Islet precursor cell (in vitro differentiated cells): ENCODE data around the gene MACROD2.

Experiments used
- DNase-seq: peaks from one replicate; pipeline ENCODE4 v3.0.0-alpha.2; 2018

The MACROD2 gene

DNA sequence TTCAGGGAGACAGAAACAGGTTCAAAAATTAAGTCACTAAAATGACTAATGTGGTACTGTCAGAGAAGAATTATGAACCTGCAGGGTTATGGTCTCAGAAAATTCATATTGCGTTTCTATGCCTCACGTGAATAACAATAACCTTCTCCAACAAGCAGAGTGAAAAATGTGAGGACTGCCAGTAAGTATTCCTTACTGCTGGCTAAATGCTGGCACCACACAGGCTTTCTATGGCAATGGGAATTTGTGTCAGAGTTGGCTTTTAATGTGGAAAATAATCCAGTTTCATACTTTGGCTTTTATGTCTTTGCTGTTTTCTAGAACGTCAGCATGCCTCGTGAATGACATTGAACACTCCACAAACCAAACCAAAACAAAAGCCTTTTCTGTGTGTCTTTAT lies 1922.0 kb downstream of the MACROD2 start:
- DNase-seq, result no peak

DNA sequence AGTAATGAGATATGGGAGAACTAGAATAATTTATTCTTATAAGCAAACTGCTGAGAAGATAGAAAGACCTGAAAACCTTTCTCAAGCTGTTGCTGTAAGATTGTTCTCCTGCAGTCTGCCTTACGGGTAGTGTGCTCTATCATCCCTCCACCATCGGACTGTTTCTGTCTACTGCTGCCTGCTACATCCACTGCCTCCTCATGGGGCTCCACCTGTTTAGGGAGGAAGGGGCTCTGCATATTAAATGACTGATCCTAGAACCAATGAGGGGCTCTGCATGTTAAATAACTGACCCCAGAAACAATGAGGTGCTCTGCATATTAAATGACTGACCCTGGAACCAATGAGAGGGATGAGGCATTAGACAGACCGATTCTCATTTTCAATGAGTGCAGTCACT lies 1923.3 kb downstream of the MACROD2 start:
- no peak for DNase-seq

DNA sequence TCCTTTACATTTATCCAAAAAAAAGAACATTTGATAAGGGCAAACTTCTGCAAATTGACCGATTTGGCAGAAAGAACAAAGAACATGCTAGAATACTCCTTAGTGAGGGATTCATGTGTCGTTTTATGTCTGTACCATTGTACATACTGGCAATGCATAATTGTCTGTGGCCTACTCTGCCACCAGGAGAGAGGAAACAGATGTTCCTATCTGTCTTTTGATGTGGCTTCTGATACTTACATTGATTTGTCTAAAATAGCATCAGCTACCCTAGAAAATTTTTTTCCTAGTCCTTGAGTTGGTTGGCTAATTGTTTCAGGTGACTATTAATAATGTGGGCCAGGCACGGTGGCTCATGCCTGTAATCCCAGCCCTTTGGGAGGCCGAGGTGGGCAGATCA lies 1923.8 kb downstream of the MACROD2 start:
- no peak for DNase-seq

DNA sequence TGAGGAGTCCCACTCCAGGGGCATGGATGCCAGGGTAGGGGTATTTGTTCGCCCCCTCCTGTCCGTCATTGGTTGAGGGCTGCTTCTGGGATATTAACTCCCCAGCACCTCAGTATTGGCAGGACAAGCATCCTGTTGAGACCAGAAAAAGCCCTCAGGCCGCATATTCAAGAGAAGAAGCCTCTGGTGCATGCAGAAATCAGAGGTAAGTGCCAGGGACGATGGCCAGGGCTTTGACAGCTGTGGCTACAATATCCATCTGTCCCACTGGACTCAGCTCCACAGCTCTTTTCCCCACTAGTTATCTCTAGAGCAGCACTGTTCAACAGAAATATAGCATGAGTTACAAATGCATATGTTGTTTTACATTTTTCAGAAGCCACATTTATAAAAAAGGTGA lies 1926.6 kb downstream of the MACROD2 start:
- no peak for DNase-seq

DNA sequence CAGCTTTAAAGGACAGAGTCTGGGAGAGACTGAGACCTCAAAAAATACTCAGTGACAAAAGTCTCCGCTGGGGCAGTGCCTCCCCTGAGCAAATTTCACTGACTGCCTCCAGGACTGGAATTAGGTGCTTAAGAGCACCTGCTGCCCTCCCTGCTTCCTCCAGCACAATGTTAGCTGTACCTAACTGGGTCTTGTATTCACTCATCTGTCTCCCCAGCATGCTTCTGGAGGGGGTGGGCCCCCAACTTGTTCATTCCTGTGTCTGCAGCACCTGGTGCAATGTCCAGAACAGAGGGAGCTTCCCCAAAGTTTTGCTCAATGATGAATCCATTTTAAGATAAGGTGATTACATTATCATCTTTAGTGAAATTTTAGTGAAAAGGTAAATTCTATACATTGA lies 1927.2 kb downstream of the MACROD2 start:
- DNase-seq, result no peak

DNA sequence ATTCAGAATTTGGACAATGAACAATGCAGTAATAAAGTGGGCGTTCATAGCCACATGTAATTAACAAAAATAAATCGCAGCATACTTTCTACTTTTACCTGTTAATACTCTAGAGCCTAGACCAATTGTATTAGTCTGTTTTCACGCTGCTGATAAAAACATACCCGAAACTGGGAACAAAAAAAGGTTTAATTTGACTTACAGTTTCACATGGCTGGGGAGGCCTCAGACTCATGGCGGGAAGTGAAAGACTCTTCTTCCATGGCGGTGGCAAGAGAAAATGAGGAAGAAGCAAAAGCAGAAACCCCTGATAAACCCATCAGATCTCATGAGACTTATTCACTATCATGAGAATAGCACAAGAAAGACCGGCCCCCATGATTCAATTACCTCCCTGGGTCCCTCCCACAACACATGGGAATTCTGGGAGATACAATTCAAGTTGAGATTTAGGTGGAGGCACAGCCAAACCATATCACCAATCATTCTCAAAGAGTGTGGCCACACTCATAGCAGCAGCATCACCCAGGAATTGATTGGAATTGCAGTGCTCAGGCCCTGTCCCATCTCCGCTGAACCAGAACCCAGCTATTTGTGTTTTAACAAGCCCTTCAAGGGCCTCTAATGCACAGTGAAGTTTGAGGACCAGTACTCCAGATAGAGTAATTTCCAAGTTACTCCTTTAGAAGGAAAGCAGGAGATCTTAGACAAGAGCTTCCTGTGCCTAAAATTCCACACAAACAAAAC lies 1927.9 kb downstream of the MACROD2 start:
- no peak for DNase-seq

DNA sequence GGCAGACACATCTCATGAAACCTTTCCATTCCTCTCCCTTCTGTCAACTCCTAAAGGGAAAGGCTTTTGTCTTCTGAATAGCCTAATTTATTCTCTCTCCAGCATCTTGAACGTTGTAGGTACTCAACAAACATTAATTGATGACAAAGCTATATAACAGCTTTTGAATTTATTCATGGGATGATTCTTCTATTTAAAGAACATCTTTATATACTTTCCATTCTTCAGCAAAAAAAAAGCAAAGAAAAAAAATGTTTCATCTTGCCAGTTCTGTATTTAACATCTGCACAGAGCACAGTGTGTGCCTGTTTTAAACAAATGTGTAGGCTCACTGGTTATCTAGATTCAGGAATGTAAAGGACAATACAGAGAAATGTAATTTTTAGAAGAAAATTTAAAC lies 1929.2 kb downstream of the MACROD2 start:
- DNase-seq, result no peak

DNA sequence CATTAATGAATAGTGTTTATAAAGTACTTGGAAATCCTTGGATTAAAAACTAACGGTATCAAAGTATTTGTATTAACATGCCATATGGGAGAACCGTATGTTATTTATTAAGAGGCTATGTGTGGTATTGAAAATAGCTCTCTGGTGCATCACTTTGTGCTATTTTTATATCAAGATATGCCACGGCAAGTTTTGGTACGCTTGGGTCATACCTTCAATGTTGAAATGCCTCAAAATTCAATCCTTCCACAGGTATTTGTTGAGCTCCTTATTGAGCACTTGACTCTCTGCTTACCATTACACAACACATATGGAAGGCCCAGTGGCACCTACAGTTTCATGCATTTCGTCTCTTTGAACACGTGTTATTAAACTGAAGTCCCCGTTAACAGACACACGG lies 1930.1 kb downstream of the MACROD2 start:
- no peak for DNase-seq

DNA sequence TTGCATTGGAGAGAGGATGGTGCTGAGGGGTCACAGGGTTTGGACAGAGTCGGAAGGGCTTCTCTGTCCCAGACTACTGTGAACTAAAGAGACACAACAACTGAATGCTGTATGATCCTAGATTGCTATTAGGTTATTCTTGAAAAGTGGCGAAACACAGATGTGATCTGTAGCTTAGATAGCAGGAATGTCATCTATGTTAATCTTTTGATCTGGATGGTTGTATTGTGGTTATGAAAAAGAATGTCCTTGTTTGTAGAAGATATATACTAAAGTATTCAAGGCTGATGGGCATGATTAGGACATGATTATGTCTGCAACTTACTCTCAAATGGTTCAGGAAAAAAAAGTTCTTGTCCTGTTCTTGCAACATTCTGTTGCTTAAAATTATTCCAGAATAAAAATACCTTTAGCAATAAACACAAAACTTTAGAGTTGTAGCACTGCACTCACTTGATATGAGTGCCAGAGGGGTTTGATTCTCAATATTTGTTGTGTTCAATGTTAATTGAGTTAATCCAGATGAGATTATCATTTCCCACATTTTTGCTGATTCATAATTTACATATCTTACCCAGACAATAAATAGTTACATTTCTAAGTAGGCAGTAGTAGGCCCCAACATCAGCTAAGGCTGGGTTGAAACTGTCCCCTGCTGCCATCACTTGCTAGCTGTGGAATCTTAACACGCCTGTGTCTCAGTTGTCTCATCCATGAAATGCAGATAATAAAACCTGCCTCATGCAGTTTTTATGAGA lies 1932.8 kb downstream of the MACROD2 start:
- DNase-seq, result no peak

DNA sequence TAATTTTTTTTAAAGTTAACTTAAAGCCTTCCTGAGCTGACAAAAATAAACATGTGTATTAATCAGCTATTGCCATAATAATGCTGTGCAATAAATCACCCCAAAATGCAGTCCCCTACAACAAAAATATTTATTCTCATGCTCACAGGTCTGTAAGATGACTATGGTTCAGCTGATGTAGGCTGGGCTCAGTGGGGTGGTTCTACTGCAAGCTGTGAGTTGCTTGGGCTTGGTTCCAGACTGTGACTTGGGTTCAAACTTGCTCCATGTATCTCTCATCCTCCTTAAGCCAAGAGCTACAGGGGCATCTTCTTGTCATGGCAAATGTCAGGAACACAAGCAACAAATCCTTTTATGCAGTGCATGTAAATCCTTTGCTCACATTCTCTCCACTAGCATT lies 1933.6 kb downstream of the MACROD2 start:
- no peak for DNase-seq

DNA sequence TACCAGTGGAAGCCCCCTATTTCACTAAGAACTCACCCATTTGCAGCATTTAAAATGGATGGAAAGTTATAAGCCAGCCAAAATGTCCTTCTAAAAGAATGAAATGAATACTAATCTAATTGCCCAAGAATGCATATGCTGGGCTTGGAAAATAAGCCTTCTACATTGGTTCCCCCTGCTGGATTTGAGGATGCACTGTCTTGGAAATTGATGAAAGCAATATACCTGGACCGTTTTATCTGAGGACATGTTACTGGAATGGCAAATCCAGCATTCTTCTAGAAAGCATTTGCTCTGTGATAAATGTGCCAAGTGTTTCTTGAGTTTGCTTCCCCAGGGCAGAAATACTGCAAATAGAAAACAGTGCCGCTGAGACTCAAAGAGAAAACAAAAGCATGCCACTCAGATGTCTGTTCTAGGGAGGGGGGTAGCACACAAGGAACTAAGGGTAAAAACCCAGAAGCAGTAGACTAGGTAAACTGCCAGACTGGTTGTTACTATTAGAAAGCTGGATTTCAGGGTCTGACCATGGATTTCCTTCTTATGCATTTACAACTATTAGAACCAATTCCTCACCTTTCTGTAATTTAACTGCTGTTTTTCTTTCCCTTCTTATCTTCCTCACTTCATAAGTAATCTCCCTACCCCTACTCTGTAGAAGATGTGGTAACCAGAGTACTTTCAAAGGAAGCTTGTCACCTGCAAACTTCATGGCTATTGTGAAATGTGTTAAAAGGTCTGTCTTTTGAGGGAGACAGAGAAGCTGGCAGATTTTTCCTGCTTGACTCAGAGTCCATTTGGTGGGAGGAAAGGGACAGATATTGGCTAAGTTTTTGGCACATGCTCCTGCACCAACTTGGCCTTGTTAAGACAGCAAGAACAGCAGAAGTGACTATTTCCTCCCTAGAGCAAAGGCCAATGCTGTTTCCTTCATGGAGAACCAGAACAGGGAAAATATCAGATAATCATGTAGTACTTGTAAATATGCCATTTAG lies 1935.3 kb downstream of the MACROD2 start:
- DNase-seq, result no peak

DNA sequence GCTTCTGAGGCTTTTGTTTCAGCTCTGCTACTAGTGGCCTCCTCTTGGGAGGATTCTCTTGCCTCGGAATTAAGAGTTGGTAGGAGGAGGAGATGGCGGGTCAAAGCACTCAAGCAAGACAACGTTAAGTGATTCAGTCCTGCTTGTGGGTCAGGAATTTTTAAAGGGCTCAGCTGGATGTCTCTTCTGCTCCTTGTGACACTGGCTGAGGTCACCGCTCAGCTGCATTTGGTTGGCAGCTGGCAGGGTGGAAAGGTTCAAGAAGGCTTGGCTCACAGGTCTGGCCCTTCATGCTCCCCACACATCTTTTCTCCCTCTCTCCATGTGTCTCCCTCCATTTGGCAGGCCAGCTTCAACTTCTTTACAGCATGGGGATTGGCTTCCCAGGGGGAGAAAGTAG lies 1936.6 kb downstream of the MACROD2 start:
- no peak for DNase-seq

DNA sequence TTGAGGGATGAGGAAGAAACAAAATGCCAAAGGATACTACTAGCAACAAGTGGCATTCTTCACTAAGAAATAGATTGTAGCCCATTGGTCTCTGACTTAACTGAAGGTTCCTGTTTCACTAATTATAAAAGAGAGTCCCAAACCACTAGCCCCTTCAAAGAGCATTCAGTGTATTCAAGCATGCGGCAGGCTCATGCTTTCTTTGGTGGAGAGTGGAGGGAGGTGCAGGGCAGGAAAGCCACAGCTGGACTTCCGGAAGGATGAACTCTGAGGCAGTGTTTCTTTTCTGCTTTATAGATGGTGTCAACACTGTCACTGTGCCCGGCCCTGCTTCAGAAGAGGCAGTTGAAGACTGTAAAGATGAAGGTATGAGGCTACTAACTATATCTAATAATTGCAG lies 1941.9 kb downstream of the MACROD2 start:
- DNase-seq, result no peak

DNA sequence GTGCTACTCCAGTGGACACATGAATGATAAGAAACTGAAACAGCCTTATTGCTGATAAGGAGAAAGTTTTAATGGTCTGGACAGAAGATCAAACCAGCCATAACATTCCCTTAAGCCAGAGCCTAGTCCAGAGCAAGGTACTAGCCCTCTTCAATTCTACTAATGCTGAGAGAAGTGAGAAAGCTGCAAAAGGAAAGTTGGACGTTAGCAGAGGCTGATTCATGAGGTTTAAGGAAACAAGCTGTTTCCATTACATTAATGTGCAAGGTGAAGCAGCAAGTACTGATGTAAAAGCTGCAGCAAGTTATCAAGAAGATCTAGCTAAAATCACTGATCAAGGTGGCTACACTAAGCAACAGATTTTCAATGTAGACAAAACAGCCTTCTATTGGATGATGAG lies 1943.5 kb downstream of the MACROD2 start:
- DNase-seq, result no peak

DNA sequence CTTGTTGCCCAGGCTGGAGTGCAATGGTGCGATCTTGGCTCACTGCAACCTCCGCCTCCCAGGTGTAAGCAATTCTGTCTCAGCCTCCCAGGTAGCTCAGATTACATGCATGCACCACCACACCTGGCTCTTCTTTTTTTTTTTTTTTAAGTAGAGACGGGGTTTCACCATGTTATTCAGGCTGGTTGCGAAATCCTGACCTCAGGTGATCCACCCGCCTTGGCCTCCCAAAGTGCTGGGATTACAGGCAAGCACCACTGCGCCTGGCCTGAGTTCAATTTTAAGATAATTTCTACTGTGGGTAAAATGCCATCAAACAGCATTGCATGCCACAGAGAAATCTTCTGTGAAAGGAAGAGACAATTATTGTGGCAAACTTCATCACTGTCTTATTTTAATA lies 1944.8 kb downstream of the MACROD2 start:
- no peak for DNase-seq

DNA sequence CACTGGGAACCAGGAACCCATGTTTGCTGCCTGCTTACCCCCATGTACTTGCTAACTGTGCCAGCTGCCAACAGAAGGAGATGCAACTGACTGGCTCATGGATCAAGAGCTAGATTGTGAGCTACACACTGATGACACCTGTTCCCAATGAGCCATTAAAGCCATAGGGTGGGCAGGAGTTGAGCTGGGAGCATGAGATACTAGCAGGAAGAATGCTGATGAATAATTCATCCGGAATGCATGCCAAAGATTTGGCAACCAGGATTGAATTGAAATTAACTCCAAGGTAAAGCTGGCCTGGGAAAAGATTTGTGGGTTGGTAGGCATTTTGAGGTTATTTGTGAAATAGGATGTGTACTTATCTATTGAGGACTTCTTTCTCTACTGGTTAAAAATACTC lies 1946.8 kb downstream of the MACROD2 start:
- DNase-seq, result no peak

DNA sequence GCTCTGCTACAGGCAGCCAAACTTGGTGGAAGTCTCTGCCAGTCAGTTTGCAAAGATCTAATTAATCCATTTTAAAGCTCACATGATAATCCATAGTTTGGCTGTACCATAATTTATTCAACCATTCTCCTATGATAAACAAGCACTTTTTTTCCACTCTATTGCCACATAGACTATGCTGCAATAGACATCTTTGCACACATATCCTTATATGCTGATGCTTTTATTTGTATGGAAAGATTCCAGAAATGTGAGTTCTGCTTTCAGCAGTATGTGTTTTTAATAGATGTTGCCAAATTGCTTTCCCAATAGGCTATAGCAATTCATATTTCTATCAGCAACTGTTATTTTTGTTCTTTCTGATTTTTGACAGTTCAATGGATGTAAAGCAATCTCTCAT lies 1950.0 kb downstream of the MACROD2 start:
- DNase-seq, result no peak

DNA sequence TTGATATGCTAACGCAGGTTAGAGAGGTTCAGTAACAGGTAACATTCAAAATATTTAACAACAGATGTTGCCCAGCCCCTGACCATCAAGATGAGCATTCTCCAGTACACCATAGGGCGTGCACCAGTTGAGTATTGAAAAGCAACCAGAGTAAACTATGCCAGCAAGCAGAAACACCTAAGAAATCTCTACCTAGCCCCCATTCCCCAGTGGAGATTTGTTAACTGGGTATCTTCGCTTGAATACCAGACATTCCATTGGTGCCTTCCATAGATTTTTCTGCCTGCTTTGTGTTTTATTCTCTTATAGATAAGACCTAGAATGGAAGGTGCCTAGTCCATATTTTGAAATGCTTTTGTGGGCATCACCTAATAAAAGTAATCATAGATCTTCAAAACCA lies 1954.1 kb downstream of the MACROD2 start:
- DNase-seq, result no peak

DNA sequence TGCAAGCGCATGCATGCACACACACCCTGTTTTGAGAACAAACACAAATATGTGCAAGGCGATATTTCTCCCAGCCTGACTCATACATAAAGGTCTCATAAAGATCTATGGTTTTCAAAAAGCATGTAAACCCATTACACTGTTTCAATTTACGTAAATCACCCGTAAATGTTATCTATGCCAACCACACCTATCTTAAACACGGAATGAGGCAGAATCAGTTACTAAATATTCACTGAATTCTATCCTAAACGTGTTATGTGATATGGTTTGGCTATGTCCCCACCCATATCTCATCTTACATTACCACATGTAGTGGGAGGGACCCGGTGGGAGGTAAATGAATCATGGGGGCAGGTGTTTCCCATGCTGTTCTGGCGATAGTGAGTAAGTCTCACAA lies 1956.3 kb downstream of the MACROD2 start:
- no peak for DNase-seq

DNA sequence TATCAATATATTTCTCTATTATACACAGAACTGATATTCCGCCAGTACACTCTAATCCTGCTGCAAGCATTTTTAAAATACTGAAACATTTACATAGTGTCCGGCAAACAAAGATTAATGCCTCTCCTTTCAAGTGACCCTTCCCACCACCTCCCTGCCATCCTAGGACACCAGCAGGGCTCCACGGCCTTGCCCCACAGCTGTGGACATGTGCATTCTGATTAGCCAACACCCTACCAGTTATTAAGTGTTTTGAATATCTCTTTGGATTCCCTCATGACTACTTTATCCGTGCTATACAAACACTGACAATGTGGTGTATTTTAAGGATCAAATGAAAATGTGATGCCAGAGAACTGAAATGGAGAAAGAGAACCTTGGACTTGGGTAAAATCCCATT lies 1962.8 kb downstream of the MACROD2 start:
- DNase-seq, result no peak

DNA sequence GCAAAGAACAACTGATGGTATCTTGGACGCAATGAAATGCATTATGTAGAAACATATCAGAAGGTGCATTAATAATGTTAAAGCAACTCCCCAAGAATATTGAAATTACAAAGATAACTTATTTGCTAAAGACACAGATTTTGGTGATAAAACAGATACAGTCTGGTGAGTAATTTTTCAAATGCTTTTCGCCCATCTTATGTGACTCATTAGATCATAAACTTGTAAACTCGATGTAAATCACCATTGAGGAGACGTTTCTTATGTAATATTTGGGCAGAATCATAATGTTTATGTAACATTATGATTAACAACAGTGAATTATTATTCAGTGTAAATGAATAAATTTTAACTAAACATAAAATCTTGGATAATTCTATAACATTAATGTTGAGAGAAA lies 1969.8 kb downstream of the MACROD2 start:
- no peak for DNase-seq

DNA sequence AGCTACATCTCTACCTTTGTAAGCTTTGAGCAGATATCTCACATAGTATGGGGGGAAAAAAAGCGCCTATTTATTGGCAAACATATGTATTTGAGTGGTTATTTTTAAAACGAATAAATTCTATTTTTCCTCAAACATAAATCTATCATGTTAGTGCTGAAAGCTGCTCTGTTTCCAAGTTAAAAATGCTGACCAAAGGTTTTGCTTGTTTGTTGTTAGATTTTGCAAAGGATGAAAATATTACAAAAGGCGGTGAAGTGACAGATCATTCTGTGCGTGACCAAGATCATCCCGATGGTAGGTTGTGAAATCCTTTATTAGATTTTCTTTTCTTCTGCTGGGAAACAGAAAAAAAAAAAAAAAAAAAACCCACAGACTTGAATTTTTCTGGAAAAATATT lies 1972.0 kb downstream of the MACROD2 start:
- no peak for DNase-seq

DNA sequence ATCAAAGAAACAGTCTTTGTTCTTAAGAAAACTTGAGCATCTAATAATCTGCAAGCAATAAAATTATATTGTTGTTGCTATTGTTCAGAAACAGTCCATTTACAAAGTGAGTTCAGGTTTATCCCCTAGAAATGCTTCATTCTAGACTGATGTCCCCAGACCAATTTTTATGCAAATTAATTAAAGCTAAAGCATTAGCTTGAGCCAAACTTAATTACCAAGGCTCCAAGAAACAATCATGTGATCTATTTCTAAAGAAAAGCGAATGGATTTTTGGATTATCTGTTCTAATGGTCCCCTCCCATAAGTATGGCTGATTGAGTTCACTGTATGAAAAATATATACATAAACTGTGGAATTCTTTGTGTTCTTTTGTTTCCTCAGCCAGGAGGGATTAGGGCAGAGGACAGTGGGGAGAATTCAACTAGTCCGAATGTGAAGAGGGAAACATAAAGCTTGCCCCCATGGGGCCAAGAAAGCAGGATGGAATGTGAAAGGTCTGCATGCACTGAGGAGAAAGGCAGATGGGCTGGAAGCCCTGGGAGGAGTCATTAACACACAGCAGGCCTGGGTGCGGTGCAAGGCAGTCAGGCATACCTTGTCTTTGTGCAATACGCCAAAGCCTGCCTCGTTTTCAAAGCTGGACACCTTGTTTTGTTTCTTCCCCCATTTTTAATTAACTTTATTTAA lies 1980.9 kb downstream of the MACROD2 start:
- peak; percentile 63 for DNase-seq
